Spinal cord (tissue), 10 donors: ENCODE data around the gene SLC45A3. TPM values are rescaled to one million over a fixed set of nuclear protein-coding genes. Genes with fewer than 3 reads are reported as not detected.

Experiments used
- DNase-seq, 6 donors: peaks; one replicate each; pipeline versions ENCODE4 v3.0.0 to v3.0.0-alpha.2; 2013 to 2015; ENCODE audit warnings: low spot score in 6 of 6, low read depth in 4 of 6
- H3K27ac ChIP-seq: one replicate; pipeline ENCODE4 v1.5.1; 2013; ENCODE audit warnings: low read depth, low read length, control low read depth
- H3K27me3 ChIP-seq: one replicate; pipeline ENCODE4 v1.6.1; 2013; ENCODE audit warnings: low read length; ENCODE audit not compliant: control insufficient read depth, insufficient read depth
- H3K36me3 ChIP-seq: one replicate; pipeline ENCODE4 v1.6.1; 2013; ENCODE audit warnings: low read length; ENCODE audit not compliant: control insufficient read depth, insufficient read depth
- H3K4me1 ChIP-seq: one replicate; pipeline ENCODE4 v1.6.1; 2013; ENCODE audit warnings: low read length; ENCODE audit not compliant: control insufficient read depth, insufficient read depth
- H3K4me3 ChIP-seq: one replicate; pipeline ENCODE4 v1.5.1; 2013; ENCODE audit warnings: low read depth, low read length, control low read depth
- H3K9me3 ChIP-seq: one replicate; pipeline ENCODE4 v1.6.1; 2013; ENCODE audit warnings: low read length; ENCODE audit not compliant: control insufficient read depth, insufficient read depth
- WGBS: methylation state at CpG from one replicate; pipeline ENCODE4 v1.1.5; 2013; ENCODE audit warnings: missing lambda C conversion rate; ENCODE audit not compliant: insufficient coverage; 5-methylcytosine and 5-hydroxymethylcytosine counted together
- polyA plus RNA-seq, 2 donors: library from polyadenylated mRNA; unstranded; fragments of 120-200 nt; gene quantifications; one replicate each; pipeline ENCODE4 v1.2.1, GENCODE V29; 2013; ENCODE audit not compliant: insufficient read length in 2 of 2
- total RNA-seq, 2 donors: library from RNA; depleted of rRNA in 1 of 2; stranded (reverse); fragments of 120-200 nt in 1 of 2; fragments of >200 nt in 1 of 2; gene quantifications; one replicate each; pipeline versions ENCODE4 v1.2.3 to v1.2.4, GENCODE V29; 2013 to 2014
- donor health status: healthy.

SLC45A3 gene
- total and polyA plus RNA-seq, 4 donors = 6.3 to 9.5 (median 6.6) TPM

GRCh38 chr1:205664399-205665017 lies 15.8 kb downstream of the SLC45A3 start:
- no peak for DNase-seq

GRCh38 chr1:205663286-205663936 lies 16.9 kb downstream of the SLC45A3 start:
- Histone ChIP-seq H3K27ac (no peak overlapping the region), H3K36me3 (peaks cover 8% of the 10 kb centered on the region)
- 94% methylated on average over 14 of the region's 18 CpGs for WGBS

More at GRCh38 chr1:205664399-205665017, 15.8 kb downstream of the SLC45A3 start:
- H3K27me3 ChIP-seq = no peaks in the 10 kb centered on the region
- WGBS = 79% methylated on average over 17 of the region's 19 CpGs
- no peak overlapping the region for H3K4me3 ChIP-seq
- H3K9me3 ChIP-seq = no peaks in the 10 kb centered on the region
- H3K4me1 ChIP-seq = peaks cover 42% of the 10 kb centered on the region
- H3K27ac ChIP-seq = no peak overlapping the region
- H3K36me3 ChIP-seq = peaks cover 8% of the 10 kb centered on the region

GRCh38 chr1:205662791-205663190 lies 17.5 kb downstream of the SLC45A3 start:
- no peaks in the 10 kb centered on the region for H3K27me3 ChIP-seq
- 95% methylated on average over 24 of the region's 24 CpGs for WGBS
- H3K36me3 ChIP-seq = peaks cover 8% of the 10 kb centered on the region
- H3K4me1 ChIP-seq = peaks cover 34% of the 10 kb centered on the region
- no peaks in the 10 kb centered on the region for H3K9me3 ChIP-seq
- H3K4me3 ChIP-seq = no peak overlapping the region
- no peak for DNase-seq
- H3K27ac ChIP-seq = no peak overlapping the region

More at GRCh38 chr1:205663286-205663936, 16.9 kb downstream of the SLC45A3 start:
- Histone ChIP-seq H3K4me1 (peaks cover 40% of the 10 kb centered on the region), H3K9me3 (no peaks in the 10 kb centered on the region), H3K27me3 (no peaks in the 10 kb centered on the region), H3K4me3 (no peak overlapping the region)
- DNase-seq = no peak

- 74% methylated on average over 10 of the region's 15 CpGs for WGBS
- Histone ChIP-seq H3K27me3 (no peaks in the 10 kb centered on the region), H3K27ac (no peak overlapping the region), H3K36me3 (peaks cover 8% of the 10 kb centered on the region), H3K4me3 (no peak overlapping the region), H3K4me1 (peaks cover 33% of the 10 kb centered on the region), H3K9me3 (no peaks in the 10 kb centered on the region)
- peak in 1 of 6 donors; percentile 15 for DNase-seq
Measured at GRCh38 chr1:205662135-205662738, 18.1 kb downstream of the SLC45A3 start.

- Histone ChIP-seq H3K27me3 (no peaks in the 10 kb centered on the region), H3K4me1 (peaks cover 33% of the 10 kb centered on the region), H3K4me3 (no peak overlapping the region), H3K36me3 (peaks cover 8% of the 10 kb centered on the region), H3K9me3 (no peaks in the 10 kb centered on the region), H3K27ac (no peak overlapping the region)
- no peak for DNase-seq
- WGBS = 78% methylated on average over 15 of the region's 16 CpGs
Measured at GRCh38 chr1:205661429-205662134, 18.7 kb downstream of the SLC45A3 start.

- H3K27me3 ChIP-seq = no peaks in the 10 kb centered on the region
- peaks cover 8% of the 10 kb centered on the region for H3K36me3 ChIP-seq
- peaks cover 27% of the 10 kb centered on the region for H3K4me1 ChIP-seq
- WGBS = 82% methylated on average over 8 of the region's 8 CpGs
- H3K9me3 ChIP-seq = no peaks in the 10 kb centered on the region
- DNase-seq = no peak
- no peak overlapping the region for H3K4me3 ChIP-seq
- H3K27ac ChIP-seq = no peak overlapping the region
Measured at GRCh38 chr1:205660361-205660760, 19.9 kb downstream of the SLC45A3 start.

GRCh38 chr1:205658943-205659581 lies 21.2 kb downstream of the SLC45A3 start:
- no peak overlapping the region for H3K4me3 ChIP-seq

GRCh38 chr1:205656236-205656635 lies 24.1 kb downstream of the SLC45A3 start:
- Histone ChIP-seq H3K9me3 (no peaks in the 10 kb centered on the region), H3K36me3 (no peaks in the 10 kb centered on the region), H3K27ac (no peak overlapping the region), H3K27me3 (no peaks in the 10 kb centered on the region), H3K4me1 (peaks cover 9% of the 10 kb centered on the region), H3K4me3 (no peak overlapping the region)
- no peak for DNase-seq
- WGBS = no CpG with 5 or more reads among the region's 2 CpGs

More at GRCh38 chr1:205658943-205659581, 21.2 kb downstream of the SLC45A3 start:
- Histone ChIP-seq H3K27ac (no peak overlapping the region), H3K36me3 (peaks cover 8% of the 10 kb centered on the region), H3K4me1 (peaks cover 14% of the 10 kb centered on the region), H3K27me3 (no peaks in the 10 kb centered on the region), H3K9me3 (no peaks in the 10 kb centered on the region)
- WGBS = 49% methylated on average over 20 of the region's 20 CpGs
- DNase-seq = peak; percentile 48 to 90 (median 70)

- peaks cover 5% of the 10 kb centered on the region for H3K4me1 ChIP-seq
- no peak overlapping the region for H3K27ac ChIP-seq
- H3K9me3 ChIP-seq = no peaks in the 10 kb centered on the region
- no peak for DNase-seq
- H3K4me3 ChIP-seq = no peak overlapping the region
- no peaks in the 10 kb centered on the region for H3K36me3 ChIP-seq
- WGBS = 91% methylated on average over 4 of the region's 11 CpGs
- H3K27me3 ChIP-seq = no peaks in the 10 kb centered on the region
Measured at GRCh38 chr1:205652984-205653383, 27.3 kb downstream of the SLC45A3 start.
